PC-3 (cell line): ENCODE data around the gene DIRAS1. TPM values are rescaled to one million over a fixed set of nuclear protein-coding genes. Genes with fewer than 3 reads are reported as not detected.
"Not testable (repeated sequence)": the region's sequence is repeated elsewhere in the genome, so short reads cannot be mapped to it uniquely, and the experiment has no call there.

Source experiments
- ATAC-seq: fragments of 200-7000 bp; cut with Tn5 transposase; 2 replicates; pipeline ENCODE4 v1.9.1; 2020; ENCODE audit warnings: mild to moderate bottlenecking, moderate library complexity
- BruUV-seq: library from RNA; stranded (reverse); fragments of 400-500 nt; replicated peaks from 2 replicates; lab custom pipeline; 2021; lab: Mats Ljungman, UMichigan
- CTCF ChIA-PET: fragments of 300-600 bp; sonication (Branson Sonifier 250); formaldehyde crosslinking; loops from one replicate; lab custom pipeline; 2022; ENCODE audit warnings: antibody characterized with exemption; lab: Charles Lee
- POLR2A ChIA-PET: fragments of 300-600 bp; sonication (Branson Sonifier 250); formaldehyde crosslinking; loops from one replicate; lab custom pipeline; 2022; ENCODE audit warnings: antibody characterized with exemption; ENCODE audit not compliant: unreplicated experiment; lab: Charles Lee
- DNase-seq: peaks from one replicate; pipeline ENCODE4 v3.0.0-alpha.2; 2015
- H2AFZ ChIP-seq: fragments of 300-600 bp; sonication (generic); 2 replicates; pipeline ENCODE4 v1.6.0; 2016; ENCODE audit warnings: antibody characterized with exemption, low read length
- H3F3A ChIP-seq: fragments of 300-600 bp; sonication (generic); one replicate; pipeline ENCODE4 v1.6.0; 2017; ENCODE audit warnings: antibody characterized with exemption, low read length, control low read depth, mild to moderate bottlenecking; ENCODE audit not compliant: unreplicated experiment
- H3K27ac ChIP-seq: fragments of 300-600 bp; sonication (generic); 2 replicates; pipeline ENCODE4 v1.5.1; 2016; ENCODE audit warnings: mild to moderate bottlenecking, low read length
- H3K27me3 ChIP-seq: fragments of 300-600 bp; sonication (generic); 2 replicates; pipeline ENCODE4 v1.6.1; 2016; ENCODE audit warnings: low read length, mixed read lengths
- H3K36me3 ChIP-seq: fragments of 300-600 bp; sonication (generic); 2 replicates; pipeline ENCODE4 v1.6.1; 2016; ENCODE audit warnings: low read depth, mixed run types, low read length, mixed read lengths
- H3K4me1 ChIP-seq: fragments of 300-600 bp; sonication (generic); 2 replicates; pipeline ENCODE4 v1.5.1; 2016; ENCODE audit warnings: low read length; ENCODE audit not compliant: insufficient read depth
- H3K4me2 ChIP-seq: fragments of 300-600 bp; sonication (generic); 2 replicates; pipeline ENCODE4 v1.6.0; 2016; ENCODE audit warnings: low read length
- H3K4me3 ChIP-seq: fragments of 300-600 bp; sonication (generic); 2 replicates; pipeline ENCODE4 v1.5.1; 2016; ENCODE audit warnings: mild to moderate bottlenecking, low read length, mixed read lengths
- H3K79me2 ChIP-seq: fragments of 300-600 bp; sonication (generic); 2 replicates; pipeline ENCODE4 v1.6.1; 2017; ENCODE audit warnings: low read length, mixed read lengths
- H3K9ac ChIP-seq: fragments of 300-600 bp; sonication (generic); 2 replicates; pipeline ENCODE4 v1.6.0; 2016; ENCODE audit warnings: mild to moderate bottlenecking, low read length
- H3K9me2 ChIP-seq: fragments of 300-600 bp; sonication (generic); replicated peaks from 2 replicates; pipeline ENCODE4 v1.6.1; 2016; ENCODE audit warnings: mixed run types, low read length, mixed read lengths
- H3K9me3 ChIP-seq: fragments of 300-600 bp; sonication (generic); 2 replicates; pipeline ENCODE4 v1.6.1; 2016; ENCODE audit warnings: low read length, mixed read lengths
- H4K20me1 ChIP-seq: fragments of 300-600 bp; sonication (generic); 2 replicates; pipeline ENCODE4 v1.6.1; 2016; ENCODE audit warnings: low read length, mixed read lengths
- CTCF ChIP-seq: fragments of 300-600 bp; sonication (generic); conservative IDR thresholded peaks from 2 replicates; pipeline ENCODE4 v1.5.1; 2017; ENCODE audit warnings: antibody characterized with exemption, low read depth, mild to moderate bottlenecking, low read length
- EZH2 ChIP-seq: fragments of 300-600 bp; sonication (generic); IDR thresholded peaks from one replicate; pipeline ENCODE4 v1.6.1; 2017; ENCODE audit warnings: antibody characterized with exemption, mild to moderate bottlenecking, low read length; ENCODE audit not compliant: unreplicated experiment
- EZH2phosphoT487 ChIP-seq: fragments of 300-600 bp; sonication (generic); IDR thresholded peaks from 2 replicates; pipeline ENCODE4 v1.6.1; 2018; ENCODE audit warnings: mild to moderate bottlenecking, antibody characterized with exemption, low read length, borderline replicate concordance
- intact Hi-C: fragments of 100-400 bp; cut with micrococcal nuclease; formaldehyde crosslinking; loops from 2 replicates; pipeline ENCODE4 v1.9.0; 2023
- total RNA-seq: library from RNA; depleted of rRNA; stranded (reverse); fragments of >200 nt; gene quantifications from 2 replicates; pipeline ENCODE4 v1.2.3, GENCODE V29; 2014

DIRAS1 gene
- total RNA-seq, 1 experiment from 2014 or later: 2.0 TPM

- Histone ChIP-seq H3K36me3 (no peaks in the 10 kb centered on the region), H2AFZ (no peak overlapping the region), H3K4me2 (no peak overlapping the region), H3K79me2 (no peaks in the 10 kb centered on the region), H3K27ac (no peak overlapping the region), H3F3A (no peaks in the 10 kb centered on the region), H3K9me3 (no peaks in the 10 kb centered on the region), H4K20me1 (no peaks in the 10 kb centered on the region), H3K4me1 (no peaks in the 10 kb centered on the region), H3K9me2 (no peaks in the 10 kb centered on the region), H3K4me3 (no peak overlapping the region), H3K9ac (no peak overlapping the region), H3K27me3 (no peaks in the 10 kb centered on the region)
- BruUV-seq: no TSS peak
- ChIA-PET CTCF (no interaction called here), POLR2A (no interaction called here)
- ATAC-seq (no peak), DNase-seq (no peak)
- TF ChIP-seq EZH2phosphoT487 (no peak), EZH2 (no peak), CTCF (no peak)
- intact Hi-C loops: no loop called here
These were observed 51.0 kb downstream of the DIRAS1 start for GRCh38 chr19:2670217-2670616.

DNA sequence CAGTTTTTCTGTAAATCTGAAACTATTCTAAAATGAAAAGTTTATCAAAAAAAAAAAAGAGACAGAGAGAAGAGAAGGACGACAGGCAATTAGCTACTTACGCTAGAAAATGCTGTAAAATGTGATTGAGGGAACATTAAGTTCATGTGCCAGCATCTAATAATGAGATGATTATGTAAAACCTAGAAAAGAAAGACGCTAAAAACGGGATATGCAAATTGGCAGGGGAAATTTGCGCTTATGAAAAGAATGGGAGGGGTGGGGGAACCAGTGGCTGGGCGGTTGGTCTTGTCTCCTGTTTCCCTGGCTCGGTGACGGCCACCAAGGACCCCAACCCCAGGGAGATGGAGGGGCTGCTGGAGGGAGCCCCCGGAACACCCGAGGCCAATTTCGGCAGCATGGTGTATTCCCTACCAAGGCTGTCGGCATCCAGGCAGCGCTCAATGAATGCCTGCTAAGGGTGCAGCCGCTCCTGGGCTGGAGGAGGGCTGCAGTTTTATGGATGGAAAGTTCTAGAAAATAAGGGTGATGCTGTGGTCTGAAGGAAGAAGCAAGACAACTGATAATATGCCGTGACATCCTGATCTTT, 52.9 kb downstream of the DIRAS1 start:
- intact Hi-C loops: no loop called here
- Histone ChIP-seq H3K9me3 (no peaks in the 10 kb centered on the region), H4K20me1 (no peaks in the 10 kb centered on the region), H3K79me2 (no peaks in the 10 kb centered on the region), H3F3A (no peaks in the 10 kb centered on the region), H2AFZ (no peak overlapping the region), H3K4me2 (no peak overlapping the region), H3K27me3 (no peaks in the 10 kb centered on the region), H3K27ac (no peak overlapping the region), H3K4me3 (no peak overlapping the region), H3K9me2 (no peaks in the 10 kb centered on the region), H3K9ac (no peak overlapping the region), H3K4me1 (no peaks in the 10 kb centered on the region), H3K36me3 (no peaks in the 10 kb centered on the region)
- ChIA-PET POLR2A (no interaction called here), CTCF (no interaction called here)
- no TSS peak for BruUV-seq
- no peak for TF ChIP-seq EZH2phosphoT487
- no peak for TF ChIP-seq EZH2
- TF ChIP-seq CTCF: no peak
- ATAC-seq (no peak), DNase-seq (no peak)

DNA sequence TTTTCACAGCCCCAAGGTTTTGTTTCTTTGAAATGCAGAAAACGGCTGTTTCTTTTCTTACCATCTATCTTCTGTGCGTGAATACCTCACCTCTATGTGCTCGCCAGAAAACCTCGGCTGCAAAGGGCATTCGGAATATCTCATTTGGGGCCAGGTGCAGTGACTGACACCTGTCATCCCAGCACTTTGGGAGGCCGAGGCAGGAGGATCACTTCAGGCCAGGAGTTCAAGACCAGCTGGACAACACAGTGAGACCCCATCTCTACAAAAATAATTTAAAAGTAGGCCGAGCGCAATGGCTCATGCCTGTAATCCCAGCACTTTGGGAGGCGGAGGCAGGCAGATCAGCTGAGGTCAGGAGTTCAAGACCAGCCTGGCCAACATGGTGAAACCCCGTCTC, 53.8 kb downstream of the DIRAS1 start:
- intact Hi-C loops, H3K9me3 ChIP-seq, H3K27ac ChIP-seq, H3K79me2 ChIP-seq, H3F3A ChIP-seq, H3K27me3 ChIP-seq, H3K9ac ChIP-seq, H3K36me3 ChIP-seq, H4K20me1 ChIP-seq, H2AFZ ChIP-seq, POLR2A ChIA-PET, H3K4me1 ChIP-seq, H3K4me3 ChIP-seq, H3K4me2 ChIP-seq, CTCF ChIA-PET, H3K9me2 ChIP-seq, ATAC-seq, BruUV-seq, DNase-seq: not testable (repeated sequence)
